ENCODE measurements around the gene LMLN. TPM values are rescaled to one million over a fixed set of nuclear protein-coding genes. Genes with fewer than 3 reads are reported as not detected.

The LMLN gene
- total RNA-seq, 1 donor from 2014 or later: 7.7 TPM

- TF ChIP-seq, protein P1, sequence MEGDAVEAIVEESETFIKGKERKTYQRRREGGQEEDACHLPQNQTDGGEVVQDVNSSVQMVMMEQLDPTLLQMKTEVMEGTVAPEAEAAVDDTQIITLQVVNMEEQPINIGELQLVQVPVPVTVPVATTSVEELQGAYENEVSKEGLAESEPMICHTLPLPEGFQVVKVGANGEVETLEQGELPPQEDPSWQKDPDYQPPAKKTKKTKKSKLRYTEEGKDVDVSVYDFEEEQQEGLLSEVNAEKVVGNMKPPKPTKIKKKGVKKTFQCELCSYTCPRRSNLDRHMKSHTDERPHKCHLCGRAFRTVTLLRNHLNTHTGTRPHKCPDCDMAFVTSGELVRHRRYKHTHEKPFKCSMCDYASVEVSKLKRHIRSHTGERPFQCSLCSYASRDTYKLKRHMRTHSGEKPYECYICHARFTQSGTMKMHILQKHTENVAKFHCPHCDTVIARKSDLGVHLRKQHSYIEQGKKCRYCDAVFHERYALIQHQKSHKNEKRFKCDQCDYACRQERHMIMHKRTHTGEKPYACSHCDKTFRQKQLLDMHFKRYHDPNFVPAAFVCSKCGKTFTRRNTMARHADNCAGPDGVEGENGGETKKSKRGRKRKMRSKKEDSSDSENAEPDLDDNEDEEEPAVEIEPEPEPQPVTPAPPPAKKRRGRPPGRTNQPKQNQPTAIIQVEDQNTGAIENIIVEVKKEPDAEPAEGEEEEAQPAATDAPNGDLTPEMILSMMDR (IDR thresholded peaks at IDR 0.05): no peak
- no peak overlapping the region for H3K4me3 Mint-ChIP-seq (ENCODE audit: unreplicated experiment)
- H3K36me3 Mint-ChIP-seq (ENCODE audit: low read depth): peaks cover 6% of the 10 kb centered on the region
- no peak for DNase-seq (ENCODE audit: low spot score)
- H3K9me3 Mint-ChIP-seq (ENCODE audit: low read depth): no peaks in the 10 kb centered on the region
- H3K27me3 Mint-ChIP-seq (ENCODE audit: low read depth): no peaks in the 10 kb centered on the region
- peaks cover 9% of the 10 kb centered on the region for H3K4me1 Mint-ChIP-seq (ENCODE audit: low read depth)
- no peak overlapping the region for H3K27ac Mint-ChIP-seq (ENCODE audit: unreplicated experiment)
These were observed 66.6 kb downstream of the LMLN start for GRCh38 chr3:198026620-198027019.

DNA sequence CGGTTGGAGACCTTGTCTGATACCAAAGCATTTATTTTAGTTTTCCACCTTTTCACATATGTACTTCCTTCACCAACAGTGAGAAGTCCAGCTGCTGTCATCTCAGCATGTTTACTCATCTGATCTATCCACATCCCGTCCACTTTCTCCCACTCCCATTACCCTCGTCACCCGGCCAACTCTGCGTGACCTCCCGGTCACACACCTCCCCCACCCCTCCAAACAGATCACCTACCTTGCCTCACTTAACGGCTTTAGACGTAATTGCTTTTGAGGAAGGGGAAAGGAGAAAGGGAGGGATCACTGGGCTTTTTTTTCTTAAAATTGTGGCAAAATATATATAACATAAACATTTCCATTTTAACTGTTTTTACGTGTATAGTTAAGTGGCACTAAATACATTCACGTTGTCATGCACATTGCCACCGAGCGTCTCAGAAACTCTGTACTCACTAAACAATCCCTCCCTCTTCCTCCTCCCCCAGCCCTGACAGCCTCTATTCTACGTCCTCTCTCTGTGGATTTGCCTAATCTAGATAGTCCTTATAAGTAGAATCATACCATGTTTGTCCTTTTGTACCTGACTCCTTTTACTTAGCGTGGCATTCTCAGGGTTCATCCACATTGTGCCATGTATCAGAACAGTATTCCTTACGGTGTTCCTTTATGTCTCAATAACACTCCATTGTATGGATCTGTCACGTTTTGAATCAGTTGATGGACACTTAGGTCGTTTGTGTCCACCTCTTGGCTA is 67.2 kb downstream of the LMLN start:
- TF ChIP-seq, protein P1 (IDR thresholded peaks at IDR 0.05): no peak
- Mint-ChIP-seq H3K27ac (ENCODE audit: unreplicated experiment) (no peak overlapping the region), H3K4me3 (ENCODE audit: unreplicated experiment) (no peak overlapping the region), H3K36me3 (ENCODE audit: low read depth) (peaks cover 2% of the 10 kb centered on the region), H3K9me3 (ENCODE audit: low read depth) (no peaks in the 10 kb centered on the region), H3K27me3 (ENCODE audit: low read depth) (no peaks in the 10 kb centered on the region), H3K4me1 (ENCODE audit: low read depth) (peaks cover 9% of the 10 kb centered on the region)
- no peak for DNase-seq (ENCODE audit: low spot score)

DNA sequence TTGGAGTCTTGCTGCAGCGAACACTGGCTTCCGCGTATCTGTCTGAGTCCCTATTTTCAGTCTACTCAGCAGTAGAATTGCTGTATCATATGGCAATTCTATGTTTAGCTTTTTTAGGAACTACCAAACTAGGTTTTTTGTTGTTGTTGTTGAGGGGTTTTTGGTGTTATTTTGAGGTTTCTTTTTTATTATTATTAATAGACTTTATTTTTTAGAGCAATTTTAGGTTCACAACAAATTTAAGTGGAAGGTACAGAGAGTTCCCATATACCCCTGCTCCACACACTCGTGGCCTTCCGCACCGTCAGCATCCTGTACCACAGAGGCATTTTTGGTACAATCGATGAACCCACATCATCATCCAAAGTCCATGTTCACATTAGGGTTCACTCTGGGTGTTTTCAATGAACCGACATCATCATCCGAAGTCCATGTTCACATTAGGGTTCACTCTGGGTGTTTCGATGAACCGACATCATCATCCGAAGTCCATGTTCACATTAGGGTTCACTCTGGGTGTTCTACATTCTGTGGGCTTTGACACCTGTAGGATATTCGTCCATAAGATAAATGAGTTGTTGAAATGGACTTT is 67.9 kb downstream of the LMLN start:
- H3K9me3 Mint-ChIP-seq (ENCODE audit: low read depth): no peaks in the 10 kb centered on the region
- peaks cover 9% of the 10 kb centered on the region for H3K4me1 Mint-ChIP-seq (ENCODE audit: low read depth)
- H3K27me3 Mint-ChIP-seq (ENCODE audit: low read depth): no peaks in the 10 kb centered on the region
- peaks cover 3% of the 10 kb centered on the region for H3K36me3 Mint-ChIP-seq (ENCODE audit: low read depth)
- no peak for DNase-seq (ENCODE audit: low spot score)
- no peak overlapping the region for H3K4me3 Mint-ChIP-seq (ENCODE audit: unreplicated experiment)
- H3K27ac Mint-ChIP-seq (ENCODE audit: unreplicated experiment): no peak overlapping the region
- TF ChIP-seq, protein P1 (IDR thresholded peaks at IDR 0.05): no peak

- no peak for DNase-seq (ENCODE audit: low spot score)
- H3K36me3 Mint-ChIP-seq (ENCODE audit: low read depth): peaks cover 3% of the 10 kb centered on the region
- TF ChIP-seq, protein P1 (IDR thresholded peaks at IDR 0.05): no peak
- H3K9me3 Mint-ChIP-seq (ENCODE audit: low read depth): no peaks in the 10 kb centered on the region
- no peak overlapping the region for H3K4me3 Mint-ChIP-seq (ENCODE audit: unreplicated experiment)
- no peaks in the 10 kb centered on the region for H3K27me3 Mint-ChIP-seq (ENCODE audit: low read depth)
- peak overlapping the region; percentile 10 for H3K27ac Mint-ChIP-seq (ENCODE audit: unreplicated experiment)
- peaks cover 9% of the 10 kb centered on the region for H3K4me1 Mint-ChIP-seq (ENCODE audit: low read depth)
These were observed 68.7 kb downstream of the LMLN start for GRCh38 chr3:198028718-198029117.

- Mint-ChIP-seq H3K27me3 (ENCODE audit: low read depth) (no peaks in the 10 kb centered on the region), H3K27ac (ENCODE audit: unreplicated experiment) (no peak overlapping the region), H3K4me3 (ENCODE audit: unreplicated experiment) (no peak overlapping the region), H3K36me3 (ENCODE audit: low read depth) (peaks cover 3% of the 10 kb centered on the region), H3K4me1 (ENCODE audit: low read depth) (peaks cover 9% of the 10 kb centered on the region), H3K9me3 (ENCODE audit: low read depth) (no peaks in the 10 kb centered on the region)
- TF ChIP-seq, protein P1 (IDR thresholded peaks at IDR 0.05): no peak
- no peak for DNase-seq (ENCODE audit: low spot score)
These were observed 70.1 kb downstream of the LMLN start for GRCh38 chr3:198030125-198030524.

Data from chondrocyte (in vitro differentiated cells).